ENCODE measurements around the gene PCDHB15. TPM values are rescaled to one million over a fixed set of nuclear protein-coding genes. Genes with fewer than 3 reads are reported as not detected.
A peak's percentile ranks its signal among the peaks of the same experiment; 100 is the strongest.
"Not testable (repeated sequence)": the region's sequence is repeated elsewhere in the genome, so short reads cannot be mapped to it uniquely, and the experiment has no call there.

The PCDHB15 gene
- total RNA-seq, 1 experiment from 2014 or later, result 7.0 TPM

- H3T11ph ChIP-seq (ENCODE audit: low read length); H2AK5ac ChIP-seq (ENCODE audit: insufficient read length, low read length); H3K79me1 ChIP-seq (ENCODE audit: insufficient read depth, low read depth, low read length, poor library complexity, severe bottlenecking); H2BK20ac ChIP-seq (ENCODE audit: low read depth, low read length, poor library complexity, severe bottlenecking); H2BK120ac ChIP-seq (ENCODE audit: low read depth, low read length, poor library complexity, severe bottlenecking); H3K9ac ChIP-seq (ENCODE audit: extremely low read depth, insufficient read length, low read length); H3K18ac ChIP-seq (ENCODE audit: insufficient read length, low read depth, low read length); H4K5ac ChIP-seq (ENCODE audit: insufficient read length, low read depth, low read length); H3K4ac ChIP-seq (ENCODE audit: low read depth, low read length); H3K14ac ChIP-seq (ENCODE audit: insufficient read depth, low read length); H2BK15ac ChIP-seq (ENCODE audit: low read depth, low read length); H2BK12ac ChIP-seq (ENCODE audit: insufficient read length, low read depth, low read length); H4K20me1 ChIP-seq (ENCODE audit: control insufficient read depth, insufficient read depth, insufficient read length); H3K4me2 ChIP-seq (ENCODE audit: insufficient read depth, insufficient read length, low read length); H4K91ac ChIP-seq (ENCODE audit: insufficient read length, low read depth, low read length); H3K23me2 ChIP-seq (ENCODE audit: insufficient read length, low read depth, low read length, poor library complexity, severe bottlenecking); H3K27ac Mint-ChIP-seq; H3K27me3 ChIP-seq (ENCODE audit: insufficient read depth, low read length); H3K56ac ChIP-seq (ENCODE audit: insufficient read length, low read depth, low read length); H2AFZ ChIP-seq (ENCODE audit: low read length); H3K27ac ChIP-seq (ENCODE audit: insufficient read length, low read depth, low read length); H3K79me2 ChIP-seq (ENCODE audit: insufficient read depth, low read length); H3K23ac ChIP-seq (ENCODE audit: insufficient read length, low read depth, low read length); H3K4me1 ChIP-seq (ENCODE audit: insufficient read depth, low read length); H2BK5ac ChIP-seq (ENCODE audit: insufficient read length, low read length); H4K8ac ChIP-seq (replicated peaks; ENCODE audit: insufficient read length, low read depth, low read length); H3K9me3 ChIP-seq (ENCODE audit: control insufficient read depth, low read depth, low read length): not testable (repeated sequence)
- peaks cover 16% of the 10 kb centered on the region for H3K27me3 Mint-ChIP-seq (ENCODE audit: low read depth)
- TF ChIP-seq CTCF (conservative IDR thresholded peaks at IDR 0.05), result peak; percentile 71
- WGBS (ENCODE audit: extremely low coverage, insufficient read length, low lambda C conversion rate), result no CpG with 5 or more reads among the region's 18 CpGs
- H3K4me1 Mint-ChIP-seq, result peaks cover 1 to 11% of the 10 kb centered on the region in 2 experiments; a peak in 3 of 4 replicates
- H3K4me3 Mint-ChIP-seq, result peak within 1 kb of the TSS in 1 of 2 experiments; percentile 48; a peak in 2 of 5 replicates
- H3K36me3 Mint-ChIP-seq (ENCODE audit: insufficient read depth in 1 of 3, low read depth in 3 of 3), result peaks cover 12 to 31% (median 20%) of the 10 kb centered on the region in 3 experiments
- H3K9me3 Mint-ChIP-seq, result peaks cover 31 to 35% of the 10 kb centered on the region in 2 experiments
- peak; percentile 71 for DNase-seq
Measured at GRCh38 chr5:141213656-141214339, 31.4 kb upstream of the PCDHB15 start, which contains the start of gene PCDHB13. PCDHB13 (plus strand) TSS chr5:141213919; CDS start chr5:141214124, 205 bp downstream.

GRCh38 chr5:141214583-141214982 lies 30.6 kb upstream of the PCDHB15 start:
- not testable (repeated sequence) for H3K56ac ChIP-seq (ENCODE audit: insufficient read length, low read depth, low read length); H2BK20ac ChIP-seq (ENCODE audit: low read depth, low read length, poor library complexity, severe bottlenecking); H4K20me1 ChIP-seq (ENCODE audit: control insufficient read depth, insufficient read depth, insufficient read length); H3K79me2 ChIP-seq (ENCODE audit: insufficient read depth, low read length); H3K14ac ChIP-seq (ENCODE audit: insufficient read depth, low read length); H2AK5ac ChIP-seq (ENCODE audit: insufficient read length, low read length); H3K4me3 Mint-ChIP-seq; H2BK120ac ChIP-seq (ENCODE audit: low read depth, low read length, poor library complexity, severe bottlenecking); H4K8ac ChIP-seq (replicated peaks; ENCODE audit: insufficient read length, low read depth, low read length); H3K79me1 ChIP-seq (ENCODE audit: insufficient read depth, low read depth, low read length, poor library complexity, severe bottlenecking); H2AFZ ChIP-seq (ENCODE audit: low read length); H4K91ac ChIP-seq (ENCODE audit: insufficient read length, low read depth, low read length); H3K4ac ChIP-seq (ENCODE audit: low read depth, low read length); H3K18ac ChIP-seq (ENCODE audit: insufficient read length, low read depth, low read length); H3K9me3 ChIP-seq (ENCODE audit: control insufficient read depth, low read depth, low read length); H3K9ac ChIP-seq (ENCODE audit: extremely low read depth, insufficient read length, low read length); DNase-seq; H2BK5ac ChIP-seq (ENCODE audit: insufficient read length, low read length); H3K23me2 ChIP-seq (ENCODE audit: insufficient read length, low read depth, low read length, poor library complexity, severe bottlenecking); H4K5ac ChIP-seq (ENCODE audit: insufficient read length, low read depth, low read length); H2BK12ac ChIP-seq (ENCODE audit: insufficient read length, low read depth, low read length); H3K4me2 ChIP-seq (ENCODE audit: insufficient read depth, insufficient read length, low read length); H3T11ph ChIP-seq (ENCODE audit: low read length); H3K27ac Mint-ChIP-seq; H3K27me3 ChIP-seq (ENCODE audit: insufficient read depth, low read length); H3K23ac ChIP-seq (ENCODE audit: insufficient read length, low read depth, low read length); H2BK15ac ChIP-seq (ENCODE audit: low read depth, low read length); H3K4me1 Mint-ChIP-seq; H3K27ac ChIP-seq (ENCODE audit: insufficient read length, low read depth, low read length); H3K4me1 ChIP-seq (ENCODE audit: insufficient read depth, low read length)
- H3K9me3 Mint-ChIP-seq, result peaks cover 29 to 33% of the 10 kb centered on the region in 2 experiments
- WGBS (ENCODE audit: extremely low coverage, insufficient read length, low lambda C conversion rate), result no CpG with 5 or more reads among the region's 12 CpGs
- peaks cover 16% of the 10 kb centered on the region for H3K27me3 Mint-ChIP-seq (ENCODE audit: low read depth)
- peaks cover 12 to 29% (median 20%) of the 10 kb centered on the region in 3 experiments for H3K36me3 Mint-ChIP-seq (ENCODE audit: insufficient read depth in 1 of 3, low read depth in 3 of 3)

Measured in H9 (cell line).